ENCODE results near the gene POU2F1.

GRCh38 chr1:167474191-167474641 is 253.5 kb downstream of the POU2F1 start:
- no peak for TF ChIP-seq EP300 (IDR thresholded peaks at IDR 0.05)
- no peak for TF ChIP-seq MAX (IDR thresholded peaks at IDR 0.05)

Measured in A549 (cell line).